ENCODE measurements around the gene KAZALD1.
A peak's percentile ranks its signal among the peaks of the same experiment; 100 is the strongest.

GRCh38 chr10:101062232-101063049 is 652 bp downstream of the KAZALD1 start:
- TF ChIP-seq CTCF (IDR thresholded peaks at IDR 0.05) (peak; percentile 36 to 61 (median 53)), POLR2A (IDR thresholded peaks at IDR 0.05; ENCODE audit: low read depth) (no peak), EP300 (IDR thresholded peaks at IDR 0.05) (no peak)
